ENCODE results near the gene SLC8A1.
A peak's percentile ranks its signal among the peaks of the same experiment; 100 is the strongest.

Gene SLC8A1

DNA sequence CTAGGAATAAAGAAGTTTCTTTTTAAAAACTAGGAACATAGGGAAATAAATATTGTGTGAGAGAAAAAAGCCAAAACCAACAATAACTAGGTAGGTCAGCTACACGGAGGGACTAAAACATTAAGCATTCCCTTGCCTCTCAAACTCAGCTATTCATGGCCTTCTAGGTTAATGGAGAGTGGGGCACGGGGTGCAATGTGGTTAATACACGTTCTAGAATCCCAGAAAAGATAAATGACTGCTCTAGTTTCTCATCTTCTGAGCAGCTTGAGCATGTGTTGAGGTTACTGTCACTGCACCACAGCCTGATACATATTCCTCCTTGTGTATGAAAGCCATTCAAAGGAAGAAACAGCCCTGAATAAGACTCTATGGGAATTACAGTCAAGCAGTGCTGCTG, 31.4 kb downstream of the SLC8A1 start:
- Histone ChIP-seq H3K9me3 (ENCODE audit: severe bottlenecking) (no peaks in the 10 kb centered on the region), H3K27ac (no peak overlapping the region), H3K36me3 (no peaks in the 10 kb centered on the region), H3K27me3 (ENCODE audit: insufficient read depth, low read depth, severe bottlenecking) (no peaks in the 10 kb centered on the region), H3K4me3 (ENCODE audit: low read depth, low read length) (no peak overlapping the region)
- DNase-seq: no peak
- TF ChIP-seq, protein P1, sequence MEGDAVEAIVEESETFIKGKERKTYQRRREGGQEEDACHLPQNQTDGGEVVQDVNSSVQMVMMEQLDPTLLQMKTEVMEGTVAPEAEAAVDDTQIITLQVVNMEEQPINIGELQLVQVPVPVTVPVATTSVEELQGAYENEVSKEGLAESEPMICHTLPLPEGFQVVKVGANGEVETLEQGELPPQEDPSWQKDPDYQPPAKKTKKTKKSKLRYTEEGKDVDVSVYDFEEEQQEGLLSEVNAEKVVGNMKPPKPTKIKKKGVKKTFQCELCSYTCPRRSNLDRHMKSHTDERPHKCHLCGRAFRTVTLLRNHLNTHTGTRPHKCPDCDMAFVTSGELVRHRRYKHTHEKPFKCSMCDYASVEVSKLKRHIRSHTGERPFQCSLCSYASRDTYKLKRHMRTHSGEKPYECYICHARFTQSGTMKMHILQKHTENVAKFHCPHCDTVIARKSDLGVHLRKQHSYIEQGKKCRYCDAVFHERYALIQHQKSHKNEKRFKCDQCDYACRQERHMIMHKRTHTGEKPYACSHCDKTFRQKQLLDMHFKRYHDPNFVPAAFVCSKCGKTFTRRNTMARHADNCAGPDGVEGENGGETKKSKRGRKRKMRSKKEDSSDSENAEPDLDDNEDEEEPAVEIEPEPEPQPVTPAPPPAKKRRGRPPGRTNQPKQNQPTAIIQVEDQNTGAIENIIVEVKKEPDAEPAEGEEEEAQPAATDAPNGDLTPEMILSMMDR (IDR thresholded peaks at IDR 0.05; ENCODE audit: low read depth, low read length): no peak

DNA sequence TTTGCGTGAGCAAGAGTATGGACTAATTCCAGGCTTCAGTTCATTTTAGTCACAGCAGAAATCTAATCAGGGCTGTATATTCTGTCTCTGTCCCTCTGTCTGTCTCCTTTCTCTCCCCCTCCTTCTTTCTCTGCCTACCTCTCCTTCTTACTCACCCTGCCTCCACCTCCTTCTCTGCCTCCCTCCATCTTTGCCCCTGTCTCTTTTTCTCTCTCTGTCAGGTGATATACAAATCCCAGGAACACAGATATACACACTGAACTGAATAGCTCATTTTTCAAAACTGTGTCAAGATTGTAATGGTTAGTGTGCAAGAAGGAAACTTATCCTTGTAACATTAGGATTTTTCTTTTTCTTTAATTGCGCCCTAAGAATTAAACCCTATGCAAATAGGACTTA, 32.5 kb downstream of the SLC8A1 start:
- TF ChIP-seq, protein P1 (IDR thresholded peaks at IDR 0.05; ENCODE audit: low read depth, low read length): no peak
- Histone ChIP-seq H3K4me3 (ENCODE audit: low read depth, low read length) (no peak overlapping the region), H3K9me3 (ENCODE audit: severe bottlenecking) (no peaks in the 10 kb centered on the region), H3K27ac (no peak overlapping the region), H3K27me3 (ENCODE audit: insufficient read depth, low read depth, severe bottlenecking) (no peaks in the 10 kb centered on the region), H3K36me3 (no peaks in the 10 kb centered on the region)
- DNase-seq: no peak

GRCh38 chr2:40418614-40419363, 33.1 kb downstream of the SLC8A1 start:
- DNase-seq: peak; percentile 27
- TF ChIP-seq, protein P1 (IDR thresholded peaks at IDR 0.05; ENCODE audit: low read depth, low read length): no peak
- H3K9me3 ChIP-seq (ENCODE audit: severe bottlenecking): no peaks in the 10 kb centered on the region
- H3K4me3 ChIP-seq (ENCODE audit: low read depth, low read length): no peak overlapping the region
- H3K27ac ChIP-seq: no peak overlapping the region
- no peaks in the 10 kb centered on the region for H3K36me3 ChIP-seq
- no peaks in the 10 kb centered on the region for H3K27me3 ChIP-seq (ENCODE audit: insufficient read depth, low read depth, severe bottlenecking)

DNA sequence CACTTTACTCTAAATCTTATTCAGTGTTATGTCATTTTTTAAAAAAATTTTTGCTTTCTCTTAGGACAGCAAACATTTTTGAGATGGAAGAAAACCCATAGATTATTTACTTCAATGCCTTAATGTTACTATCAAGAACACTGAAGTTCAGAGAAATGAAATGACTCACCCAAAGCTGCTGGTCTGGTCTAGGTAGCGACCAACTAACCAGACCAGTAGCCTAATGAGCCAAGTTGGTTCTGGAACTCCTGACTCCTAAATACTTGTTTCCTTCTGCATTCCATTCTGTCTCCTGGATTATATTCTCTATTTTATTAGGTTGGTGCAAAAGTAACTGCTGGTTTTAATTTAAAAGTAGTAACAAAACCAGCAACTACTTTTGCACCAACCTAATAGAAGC, 35.4 kb downstream of the SLC8A1 start:
- Histone ChIP-seq H3K4me3 (ENCODE audit: low read depth, low read length) (no peak overlapping the region), H3K27me3 (ENCODE audit: insufficient read depth, low read depth, severe bottlenecking) (no peaks in the 10 kb centered on the region), H3K27ac (no peak overlapping the region), H3K36me3 (no peaks in the 10 kb centered on the region), H3K9me3 (ENCODE audit: severe bottlenecking) (no peaks in the 10 kb centered on the region)
- TF ChIP-seq, protein P1 (IDR thresholded peaks at IDR 0.05; ENCODE audit: low read depth, low read length): no peak
- no peak for DNase-seq

GRCh38 chr2:40415391-40415790, 36.5 kb downstream of the SLC8A1 start:
- TF ChIP-seq, protein P1 (IDR thresholded peaks at IDR 0.05; ENCODE audit: low read depth, low read length): no peak
- no peaks in the 10 kb centered on the region for H3K27me3 ChIP-seq (ENCODE audit: insufficient read depth, low read depth, severe bottlenecking)
- H3K36me3 ChIP-seq: no peaks in the 10 kb centered on the region
- no peak for DNase-seq
- no peaks in the 10 kb centered on the region for H3K9me3 ChIP-seq (ENCODE audit: severe bottlenecking)
- no peak overlapping the region for H3K4me3 ChIP-seq (ENCODE audit: low read depth, low read length)
- H3K27ac ChIP-seq: no peak overlapping the region

DNA sequence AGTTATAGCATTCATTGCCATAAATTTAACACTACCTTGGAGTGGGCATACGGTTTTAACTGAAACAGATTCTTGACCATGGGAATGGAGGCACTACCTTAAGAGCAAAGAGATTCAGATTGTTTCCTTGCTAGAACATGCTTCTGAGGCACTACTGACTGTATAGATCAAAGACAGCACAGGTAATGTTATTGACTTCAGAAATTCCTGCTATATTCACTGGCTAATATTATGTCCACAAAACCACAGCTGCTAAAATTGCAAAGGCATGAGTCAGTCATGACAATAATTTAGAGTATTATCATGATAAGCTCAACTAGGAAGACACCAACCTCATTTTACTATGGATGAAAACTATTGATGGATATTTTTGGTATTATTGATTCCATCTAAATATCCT, 39.4 kb downstream of the SLC8A1 start:
- no peak overlapping the region for H3K27ac ChIP-seq
- DNase-seq: no peak
- no peaks in the 10 kb centered on the region for H3K36me3 ChIP-seq
- H3K4me3 ChIP-seq (ENCODE audit: low read depth, low read length): no peak overlapping the region
- H3K9me3 ChIP-seq (ENCODE audit: severe bottlenecking): no peaks in the 10 kb centered on the region
- TF ChIP-seq, protein P1 (IDR thresholded peaks at IDR 0.05; ENCODE audit: low read depth, low read length): no peak
- H3K27me3 ChIP-seq (ENCODE audit: insufficient read depth, low read depth, severe bottlenecking): no peaks in the 10 kb centered on the region
